ENCODE data around the gene DSCAML1.

DNA sequence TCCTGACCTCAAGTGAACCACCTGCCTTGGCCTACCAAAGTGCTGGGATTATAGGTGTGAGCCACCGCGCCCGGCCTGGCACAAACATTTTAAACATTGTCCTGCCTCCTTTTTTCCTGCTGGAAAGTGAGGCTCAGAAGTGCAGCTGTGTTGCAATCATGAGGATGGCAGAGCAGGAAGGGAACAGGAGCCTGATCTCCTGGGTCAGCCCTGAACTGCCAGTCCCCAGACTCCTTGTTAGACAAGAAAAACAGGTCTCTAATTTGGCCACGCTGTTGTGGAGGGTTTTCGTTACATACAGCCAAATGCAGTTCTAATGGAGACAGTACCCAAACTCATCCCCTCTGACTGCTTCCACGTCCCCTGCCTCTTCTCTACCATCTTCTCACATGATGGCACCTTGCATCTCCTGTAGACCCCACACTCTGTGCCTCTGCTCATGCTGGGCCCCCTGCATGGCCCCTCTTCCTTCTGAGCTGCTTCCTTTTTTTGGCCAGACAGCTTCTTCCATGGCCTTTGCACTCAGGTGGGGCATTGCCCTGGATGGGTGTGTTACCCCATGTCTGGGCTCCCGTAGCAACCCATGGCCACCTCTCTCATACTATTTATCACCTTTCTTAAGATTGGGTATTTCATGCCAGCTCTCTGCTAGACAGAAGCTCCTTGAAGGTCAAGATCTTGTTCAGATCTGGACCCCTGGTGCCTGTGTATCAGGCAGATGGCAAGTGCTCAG, 242.2 kb downstream of the DSCAML1 start:
- TF ChIP-seq TAF1 (IDR thresholded peaks at IDR 0.05; ENCODE audit: borderline replicate concordance, insufficient read depth, low read length) (no peak), POLR2AphosphoS5 (IDR thresholded peaks at IDR 0.05; ENCODE audit: low read depth, low read length) (no peak), FOXP2 (optimal IDR thresholded peaks at IDR 0.05; ENCODE audit: borderline replicate concordance, extremely low read depth, extremely low read length, insufficient read depth) (no peak)
- TF ChIP-seq, protein P1, sequence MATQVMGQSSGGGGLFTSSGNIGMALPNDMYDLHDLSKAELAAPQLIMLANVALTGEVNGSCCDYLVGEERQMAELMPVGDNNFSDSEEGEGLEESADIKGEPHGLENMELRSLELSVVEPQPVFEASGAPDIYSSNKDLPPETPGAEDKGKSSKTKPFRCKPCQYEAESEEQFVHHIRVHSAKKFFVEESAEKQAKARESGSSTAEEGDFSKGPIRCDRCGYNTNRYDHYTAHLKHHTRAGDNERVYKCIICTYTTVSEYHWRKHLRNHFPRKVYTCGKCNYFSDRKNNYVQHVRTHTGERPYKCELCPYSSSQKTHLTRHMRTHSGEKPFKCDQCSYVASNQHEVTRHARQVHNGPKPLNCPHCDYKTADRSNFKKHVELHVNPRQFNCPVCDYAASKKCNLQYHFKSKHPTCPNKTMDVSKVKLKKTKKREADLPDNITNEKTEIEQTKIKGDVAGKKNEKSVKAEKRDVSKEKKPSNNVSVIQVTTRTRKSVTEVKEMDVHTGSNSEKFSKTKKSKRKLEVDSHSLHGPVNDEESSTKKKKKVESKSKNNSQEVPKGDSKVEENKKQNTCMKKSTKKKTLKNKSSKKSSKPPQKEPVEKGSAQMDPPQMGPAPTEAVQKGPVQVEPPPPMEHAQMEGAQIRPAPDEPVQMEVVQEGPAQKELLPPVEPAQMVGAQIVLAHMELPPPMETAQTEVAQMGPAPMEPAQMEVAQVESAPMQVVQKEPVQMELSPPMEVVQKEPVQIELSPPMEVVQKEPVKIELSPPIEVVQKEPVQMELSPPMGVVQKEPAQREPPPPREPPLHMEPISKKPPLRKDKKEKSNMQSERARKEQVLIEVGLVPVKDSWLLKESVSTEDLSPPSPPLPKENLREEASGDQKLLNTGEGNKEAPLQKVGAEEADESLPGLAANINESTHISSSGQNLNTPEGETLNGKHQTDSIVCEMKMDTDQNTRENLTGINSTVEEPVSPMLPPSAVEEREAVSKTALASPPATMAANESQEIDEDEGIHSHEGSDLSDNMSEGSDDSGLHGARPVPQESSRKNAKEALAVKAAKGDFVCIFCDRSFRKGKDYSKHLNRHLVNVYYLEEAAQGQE (IDR thresholded peaks at IDR 0.05; ENCODE audit: insufficient read depth in 1 of 2, low read depth in 2 of 2, low read length in 2 of 2), result no peak
